KOPT-K1 (cell line): Measurements from ENCODE around the gene SWT1.
"Not testable (repeated sequence)": the region's sequence is repeated elsewhere in the genome, so short reads cannot be mapped to it uniquely, and the experiment has no call there.

Source experiments
- H3K27ac ChIP-seq: fragments of 200-600 bp; sonication (generic); 2 replicates; pipeline ENCODE4 v1.5.1; 2016; ENCODE audit warnings: antibody characterized with exemption, mild to moderate bottlenecking, low read depth, low read length; ENCODE audit not compliant: poor library complexity, severe bottlenecking
- H3K36me3 ChIP-seq: fragments of 200-600 bp; sonication (generic); 2 replicates; pipeline ENCODE4 v1.5.1; 2017; ENCODE audit warnings: antibody characterized with exemption, mild to moderate bottlenecking, low read length, moderate library complexity; ENCODE audit not compliant: insufficient read depth
- H3K9me3 ChIP-seq: fragments of 200-600 bp; sonication (generic); 2 replicates; pipeline ENCODE4 v1.5.1; 2017; ENCODE audit warnings: antibody characterized with exemption, low read length, mild to moderate bottlenecking; ENCODE audit not compliant: insufficient read depth, poor library complexity, severe bottlenecking

Gene SWT1

GRCh38 chr1:185308126-185308525, 151.2 kb downstream of the SWT1 start:
- Histone ChIP-seq H3K36me3 (peaks cover 95% of the 10 kb centered on the region), H3K9me3 (no peaks in the 10 kb centered on the region), H3K27ac (no peak overlapping the region)

- H3K36me3 ChIP-seq: peaks cover 81% of the 10 kb centered on the region
Measured at GRCh38 chr1:185309566-185309965, 152.6 kb downstream of the SWT1 start.

GRCh38 chr1:185311589-185312225, 154.7 kb downstream of the SWT1 start:
- no peak overlapping the region for H3K27ac ChIP-seq
- H3K36me3 ChIP-seq: peaks cover 68% of the 10 kb centered on the region
- H3K9me3 ChIP-seq: no peaks in the 10 kb centered on the region

More at GRCh38 chr1:185309566-185309965, 152.6 kb downstream of the SWT1 start:
- Histone ChIP-seq H3K27ac (no peak overlapping the region), H3K9me3 (no peaks in the 10 kb centered on the region)

- H3K9me3 ChIP-seq: no peaks in the 10 kb centered on the region
- no peak overlapping the region for H3K27ac ChIP-seq
- H3K36me3 ChIP-seq: peaks cover 60% of the 10 kb centered on the region
Measured at GRCh38 chr1:185312361-185313138, 155.6 kb downstream of the SWT1 start.

GRCh38 chr1:185314411-185314810, 157.4 kb downstream of the SWT1 start:
- Histone ChIP-seq H3K27ac (no peak overlapping the region), H3K36me3 (peaks cover 41% of the 10 kb centered on the region), H3K9me3 (no peaks in the 10 kb centered on the region)

GRCh38 chr1:185315445-185316071, 158.6 kb downstream of the SWT1 start:
- Histone ChIP-seq H3K27ac (peak overlapping the region; percentile 95), H3K9me3 (no peaks in the 10 kb centered on the region), H3K36me3 (peaks cover 30% of the 10 kb centered on the region)

- Histone ChIP-seq H3K36me3 (peaks cover 22% of the 10 kb centered on the region), H3K27ac (peak overlapping the region; percentile 95), H3K9me3 (no peaks in the 10 kb centered on the region)
Measured at GRCh38 chr1:185316163-185317033, 159.4 kb downstream of the SWT1 start.

- Histone ChIP-seq H3K9me3 (no peaks in the 10 kb centered on the region), H3K27ac (peak within 1 kb of the TSS; percentile 95), H3K36me3 (peaks cover 13% of the 10 kb centered on the region; the same call in 1 of the 2 replicates)
Measured at GRCh38 chr1:185317034-185317885, 160.3 kb downstream of the SWT1 start, which contains the start of gene IVNS1ABP. IVNS1ABP (minus strand) TSS chr1:185317243; CDS start chr1:185309493, 7,750 bp downstream.

GRCh38 chr1:185317886-185318310, 160.9 kb downstream of the SWT1 start:
- Histone ChIP-seq H3K9me3 (no peaks in the 10 kb centered on the region), H3K36me3 (0 out of 2 replicates have a peak, but pooled peaks cover 9% of the 10 kb centered on the region), H3K27ac (peak overlapping the region; percentile 95)

- Histone ChIP-seq H3K36me3 (0 out of 2 replicates have a peak, but pooled peaks cover 9% of the 10 kb centered on the region), H3K9me3 (no peaks in the 10 kb centered on the region), H3K27ac (peak overlapping the region; percentile 95)
Measured at GRCh38 chr1:185318431-185319138, 161.6 kb downstream of the SWT1 start.

- Histone ChIP-seq H3K9me3 (no peaks in the 10 kb centered on the region), H3K36me3 (0 out of 2 replicates have a peak, but pooled peaks cover 9% of the 10 kb centered on the region), H3K27ac (no peak overlapping the region)
Measured at GRCh38 chr1:185319139-185319475, 162.1 kb downstream of the SWT1 start.

GRCh38 chr1:185321104-185321503, 164.1 kb downstream of the SWT1 start:
- not testable (repeated sequence) for H3K9me3 ChIP-seq, H3K36me3 ChIP-seq, H3K27ac ChIP-seq

- H3K9me3 ChIP-seq, H3K36me3 ChIP-seq, H3K27ac ChIP-seq: not testable (repeated sequence)
Measured at GRCh38 chr1:185321653-185322221, 164.8 kb downstream of the SWT1 start.
